ENCODE measurements around the gene RBM4.
A peak's percentile ranks its signal among the peaks of the same experiment; 100 is the strongest.
"Not testable (repeated sequence)": the region's sequence is repeated elsewhere in the genome, so short reads cannot be mapped to it uniquely, and the experiment has no call there.

Gene RBM4

GRCh38 chr11:66638177-66639065 lies at the start of gene RBM4:
TSS of gene RBM4 (plus strand) at chr11:66638703. CDS start at chr11:66639712, 1,009 bp downstream.
- peak; percentile 100 for DNase-seq (ENCODE audit: low read depth)

- DNase-seq (ENCODE audit: low read depth): not testable (repeated sequence)
Observed at GRCh38 chr11:66589315-66589714, 49.2 kb upstream of the RBM4 start.

- no peak for DNase-seq (ENCODE audit: low read depth)
Observed at GRCh38 chr11:66589996-66590675, 48.4 kb upstream of the RBM4 start.

- no peak for DNase-seq (ENCODE audit: low read depth)
Observed at GRCh38 chr11:66591175-66591574, 47.3 kb upstream of the RBM4 start.

- peak; percentile 95 for DNase-seq (ENCODE audit: low read depth)
Observed at GRCh38 chr11:66592457-66593302, 45.8 kb upstream of the RBM4 start, which contains the start of the genes CCDC87 and CCS. TSS of gene CCDC87 (minus strand) at chr11:66593063. CDS start at chr11:66593015, 48 bp downstream. TSS of gene CCS (plus strand) at chr11:66593185. CDS start at chr11:66593262, 77 bp downstream.

- DNase-seq (ENCODE audit: low read depth): no peak
Observed at GRCh38 chr11:66593303-66593635, 45.2 kb upstream of the RBM4 start.

- DNase-seq (ENCODE audit: low read depth): no peak
Observed at GRCh38 chr11:66593650-66594049, 44.9 kb upstream of the RBM4 start.

GRCh38 chr11:66595245-66595904 lies 43.1 kb upstream of the RBM4 start:
- no peak for DNase-seq (ENCODE audit: low read depth)

GRCh38 chr11:66598993-66599392 lies 39.5 kb upstream of the RBM4 start:
- DNase-seq (ENCODE audit: low read depth): no peak

- no peak for DNase-seq (ENCODE audit: low read depth)
Observed at GRCh38 chr11:66600219-66600618, 38.3 kb upstream of the RBM4 start.

- DNase-seq (ENCODE audit: low read depth): no peak
Observed at GRCh38 chr11:66600631-66601233, 37.8 kb upstream of the RBM4 start.

- no peak for DNase-seq (ENCODE audit: low read depth)
Observed at GRCh38 chr11:66603072-66603471, 35.4 kb upstream of the RBM4 start.

- DNase-seq (ENCODE audit: low read depth): no peak
Observed at GRCh38 chr11:66604155-66604554, 34.3 kb upstream of the RBM4 start.

- not testable (repeated sequence) for DNase-seq (ENCODE audit: low read depth)
Observed at GRCh38 chr11:66606608-66607007, 31.9 kb upstream of the RBM4 start.

GRCh38 chr11:66607126-66607834 lies 31.2 kb upstream of the RBM4 start:
- DNase-seq (ENCODE audit: low read depth): peak; percentile 40

GRCh38 chr11:66609721-66610617 lies 28.5 kb upstream of the RBM4 start:
- DNase-seq (ENCODE audit: low read depth): no peak

- DNase-seq (ENCODE audit: low read depth): no peak
Observed at GRCh38 chr11:66612458-66612857, 26.0 kb upstream of the RBM4 start.

GRCh38 chr11:66614073-66614472 lies 24.4 kb upstream of the RBM4 start:
- no peak for DNase-seq (ENCODE audit: low read depth)

GRCh38 chr11:66616379-66617154 lies 21.9 kb upstream of the RBM4 start, which contains the start of gene RBM14:
TSS of gene RBM14 (plus strand) at chr11:66616630. CDS start at chr11:66616721, 91 bp downstream.
- DNase-seq (ENCODE audit: low read depth): peak; percentile 100

Data from ELR (cell line).